ENCODE measurements around the gene WNT11.

Gene WNT11

DNA sequence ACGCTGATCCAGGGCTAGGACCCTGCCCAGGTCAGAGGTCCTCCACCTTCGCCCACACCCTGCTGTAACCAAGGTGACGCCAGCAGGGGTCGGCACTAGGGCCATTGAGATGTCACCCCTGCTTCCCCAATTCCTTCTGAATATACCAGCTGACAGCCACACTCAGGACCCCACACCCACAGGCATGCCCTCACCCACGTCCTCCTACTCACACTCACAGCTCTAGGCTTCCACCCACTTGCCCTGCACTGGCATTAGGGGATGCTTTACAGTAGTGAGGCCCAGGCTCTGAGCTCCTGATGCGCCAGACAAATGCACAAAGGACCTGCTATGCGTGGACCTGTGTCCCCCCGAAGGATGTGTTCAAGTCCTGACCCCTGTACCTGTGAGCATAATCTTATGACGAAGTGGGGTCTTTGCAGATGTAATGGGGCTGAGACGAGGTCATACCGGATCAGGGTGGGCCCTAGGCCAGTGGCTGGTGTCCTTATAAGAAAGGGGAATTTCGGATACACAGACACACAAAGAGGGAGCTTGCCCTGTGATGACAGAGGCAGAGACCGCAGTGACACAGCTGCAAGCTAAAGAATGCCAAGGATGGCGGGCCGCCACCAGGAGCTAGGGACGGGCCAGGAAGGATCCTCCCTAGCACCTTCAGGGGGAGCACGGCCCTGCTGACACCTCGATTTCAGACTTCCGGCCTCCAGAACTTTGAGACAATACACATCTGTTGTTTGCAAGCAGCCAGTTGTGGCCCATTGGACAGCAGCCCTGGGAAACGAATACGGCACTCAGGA lies 11.2 kb downstream of the WNT11 start:
- DNase-seq = no peak
- in situ Hi-C loops (cut with HindIII; ENCODE audit: low pct_ligation_motif_present, low pct_unique_long_range_greater_than_20kb, low sequenced_read_pairs) = no loop called here

DNA sequence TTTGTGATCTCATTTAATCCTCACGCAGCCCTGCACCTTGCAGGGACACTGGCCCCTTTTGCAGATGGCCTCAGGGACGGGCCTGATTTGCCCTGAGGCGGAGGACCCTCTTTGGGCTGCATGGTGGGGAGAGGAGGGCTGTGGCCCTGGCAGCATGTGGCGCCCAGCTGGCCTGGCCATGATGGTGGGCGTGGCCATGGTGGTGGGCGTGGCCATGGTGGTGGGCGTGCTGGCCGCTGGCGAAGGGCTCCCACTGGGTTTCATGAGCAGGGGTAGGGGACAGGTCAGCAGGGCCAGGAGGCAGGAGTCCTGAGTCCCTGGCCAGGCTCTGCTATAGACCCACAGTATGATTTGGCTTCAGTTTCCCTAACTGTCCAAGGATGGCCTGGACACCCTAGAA lies 13.1 kb downstream of the WNT11 start:
- in situ Hi-C loops (cut with HindIII; ENCODE audit: low pct_ligation_motif_present, low pct_unique_long_range_greater_than_20kb, low sequenced_read_pairs) = no loop called here
- DNase-seq = no peak

GRCh38 chr11:76190376-76190775 lies 15.9 kb downstream of the WNT11 start:
- DNase-seq = no peak
- in situ Hi-C loops (cut with HindIII; ENCODE audit: low pct_ligation_motif_present, low pct_unique_long_range_greater_than_20kb, low sequenced_read_pairs) = no loop called here

DNA sequence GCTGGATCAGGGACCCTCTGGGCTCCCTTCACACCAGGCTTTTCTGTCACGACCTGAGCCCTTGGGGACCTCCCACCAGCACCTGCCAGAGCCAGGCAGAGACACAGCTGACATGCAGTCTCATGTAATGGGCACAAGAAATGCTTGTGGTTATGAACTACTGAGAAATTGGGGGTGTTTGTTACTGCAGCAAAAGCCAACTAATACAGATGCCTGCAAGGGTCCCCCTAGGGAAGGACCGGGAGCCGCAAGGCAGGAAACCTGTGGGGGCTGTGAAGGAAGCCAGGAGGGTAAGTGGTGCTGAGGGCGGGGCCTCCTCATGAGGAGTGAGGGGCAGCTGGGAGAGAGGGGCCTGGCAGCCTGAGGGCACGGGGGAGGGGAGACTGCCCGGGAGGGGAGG lies 16.6 kb downstream of the WNT11 start:
- in situ Hi-C loops (cut with HindIII; ENCODE audit: low pct_ligation_motif_present, low pct_unique_long_range_greater_than_20kb, low sequenced_read_pairs) = no loop called here
- no peak for DNase-seq

GRCh38 chr11:76188873-76189272 lies 17.4 kb downstream of the WNT11 start:
- in situ Hi-C loops (cut with HindIII; ENCODE audit: low pct_ligation_motif_present, low pct_unique_long_range_greater_than_20kb, low sequenced_read_pairs) = no loop called here
- DNase-seq = no peak

GRCh38 chr11:76186776-76187279 lies 19.5 kb downstream of the WNT11 start:
- in situ Hi-C loops (cut with HindIII; ENCODE audit: low pct_ligation_motif_present, low pct_unique_long_range_greater_than_20kb, low sequenced_read_pairs) = no loop called here
- no peak for DNase-seq

GRCh38 chr11:76185931-76186401 lies 20.3 kb downstream of the WNT11 start:
- DNase-seq = no peak
- in situ Hi-C loops (cut with HindIII; ENCODE audit: low pct_ligation_motif_present, low pct_unique_long_range_greater_than_20kb, low sequenced_read_pairs) = no loop called here

- in situ Hi-C loops (cut with HindIII; ENCODE audit: low pct_ligation_motif_present, low pct_unique_long_range_greater_than_20kb, low sequenced_read_pairs) = no loop called here
- DNase-seq = no peak
Observed at GRCh38 chr11:76185511-76185910, 20.8 kb downstream of the WNT11 start.

DNA sequence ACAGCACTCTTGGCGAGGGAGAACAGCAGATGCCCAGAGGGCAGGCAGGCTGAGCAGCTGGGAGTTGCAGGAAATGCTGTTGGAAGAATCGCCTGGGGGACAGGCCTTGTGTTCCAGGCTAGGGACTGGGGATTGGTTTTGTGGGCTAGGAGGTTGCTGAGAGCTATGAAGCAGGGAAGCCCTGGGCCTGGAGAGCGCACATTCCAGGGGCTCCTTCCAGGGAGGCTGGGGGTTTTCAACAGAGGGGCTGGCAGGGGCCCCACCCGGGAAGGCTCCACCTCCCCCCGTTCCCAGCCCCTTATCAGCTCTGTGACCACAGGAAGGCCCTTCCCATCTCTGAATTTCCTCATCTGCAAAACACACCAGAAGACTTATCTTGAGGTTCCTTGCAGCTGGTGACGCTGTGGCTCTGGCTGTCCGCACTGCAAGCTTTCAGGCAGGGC lies 21.7 kb downstream of the WNT11 start:
- in situ Hi-C loops (cut with HindIII; ENCODE audit: low pct_ligation_motif_present, low pct_unique_long_range_greater_than_20kb, low sequenced_read_pairs) = no loop called here
- DNase-seq = no peak

DNA sequence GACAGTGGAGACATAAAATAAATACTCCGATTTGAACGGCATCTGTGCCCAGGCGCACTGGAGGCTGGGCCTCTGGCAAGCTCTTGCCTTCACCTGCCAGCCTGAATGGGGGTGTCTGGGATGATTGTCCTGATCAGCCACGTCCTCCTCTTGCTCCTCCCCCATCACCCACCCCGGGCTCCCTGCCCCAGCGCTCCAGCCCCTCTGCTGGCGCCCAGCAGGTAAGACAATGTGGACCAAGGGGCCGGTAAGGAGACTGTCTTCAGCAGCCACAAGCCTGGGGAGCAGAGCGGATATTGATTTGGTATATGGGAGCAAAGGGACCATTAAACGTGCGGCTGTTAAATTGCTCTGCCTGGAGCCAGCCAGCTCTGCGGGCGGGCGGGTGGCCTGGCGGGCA lies 24.9 kb downstream of the WNT11 start:
- in situ Hi-C loops (cut with HindIII; ENCODE audit: low pct_ligation_motif_present, low pct_unique_long_range_greater_than_20kb, low sequenced_read_pairs) = no loop called here
- DNase-seq = no peak

DNA sequence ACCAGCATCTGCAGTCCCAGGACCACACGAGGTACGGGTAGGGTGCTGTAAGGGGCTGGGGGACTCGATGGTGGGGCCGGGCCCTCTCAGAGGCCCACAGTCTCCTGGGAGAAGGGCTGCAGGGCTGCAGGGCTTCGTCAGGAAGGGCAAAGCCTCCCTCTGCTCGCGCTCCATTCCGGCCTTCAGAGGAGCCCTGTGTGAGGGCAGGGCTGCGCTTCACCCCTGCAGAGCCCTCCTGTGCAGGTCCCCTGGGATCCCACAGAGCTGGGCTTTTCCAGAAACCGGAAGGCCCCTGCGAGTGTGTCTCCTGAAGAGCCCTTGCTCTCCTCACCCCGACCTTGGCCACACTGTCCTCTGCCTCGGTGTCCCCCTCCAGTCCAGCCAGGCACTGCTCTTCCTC lies 27.2 kb downstream of the WNT11 start:
- in situ Hi-C loops (cut with HindIII; ENCODE audit: low pct_ligation_motif_present, low pct_unique_long_range_greater_than_20kb, low sequenced_read_pairs) = no loop called here
- DNase-seq = no peak

DNA sequence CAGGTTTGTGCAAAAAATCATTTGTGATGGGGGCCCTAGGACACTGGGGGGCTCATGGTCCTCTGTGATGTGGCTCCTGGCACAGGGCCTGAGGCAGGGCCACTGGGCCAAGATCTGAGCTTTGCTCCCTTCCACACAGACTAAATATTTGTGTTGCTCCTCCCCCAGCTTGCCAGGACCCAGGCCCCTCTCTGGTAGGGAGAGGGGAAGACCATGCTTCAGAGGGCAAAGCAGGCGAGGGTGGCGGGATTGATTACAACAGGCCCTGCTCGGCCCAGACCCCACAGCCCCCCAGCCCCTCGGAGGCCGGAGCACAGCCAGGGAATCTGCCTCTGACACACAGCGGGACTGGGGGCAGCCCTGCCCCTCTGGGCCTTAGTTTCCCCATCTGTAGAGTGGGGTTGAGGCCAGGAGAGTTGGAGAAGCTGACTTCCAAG lies 29.0 kb downstream of the WNT11 start:
- no peak for DNase-seq
- in situ Hi-C loops (cut with HindIII; ENCODE audit: low pct_ligation_motif_present, low pct_unique_long_range_greater_than_20kb, low sequenced_read_pairs) = no loop called here

GRCh38 chr11:76176463-76176862 lies 29.8 kb downstream of the WNT11 start:
- in situ Hi-C loops (cut with HindIII; ENCODE audit: low pct_ligation_motif_present, low pct_unique_long_range_greater_than_20kb, low sequenced_read_pairs) = no loop called here
- no peak for DNase-seq

- no peak for DNase-seq
- in situ Hi-C loops (cut with HindIII; ENCODE audit: low pct_ligation_motif_present, low pct_unique_long_range_greater_than_20kb, low sequenced_read_pairs) = no loop called here
Observed at GRCh38 chr11:76175783-76176182, 30.5 kb downstream of the WNT11 start.

- DNase-seq = no peak
- in situ Hi-C loops (cut with HindIII; ENCODE audit: low pct_ligation_motif_present, low pct_unique_long_range_greater_than_20kb, low sequenced_read_pairs) = no loop called here
Observed at GRCh38 chr11:76174330-76174729, 32.0 kb downstream of the WNT11 start.

DNA sequence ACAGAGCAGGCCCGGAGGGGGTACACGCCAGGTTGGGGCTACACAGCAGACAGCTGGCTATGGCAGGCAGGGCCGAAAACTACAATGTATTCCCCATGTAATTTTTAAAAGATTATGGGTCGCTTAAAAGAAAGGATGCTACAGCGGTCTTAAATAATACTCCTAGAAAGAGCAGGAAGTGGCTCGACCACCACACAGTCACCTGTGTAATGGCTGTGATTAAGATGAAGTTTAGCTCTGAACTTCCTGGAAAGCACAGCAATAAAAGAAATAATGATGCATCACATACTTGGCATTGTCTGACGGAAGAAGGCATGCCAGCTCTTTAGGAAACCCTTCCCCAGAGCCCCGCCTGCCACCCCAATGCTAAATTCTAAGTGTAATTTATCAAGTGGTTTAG lies 32.6 kb downstream of the WNT11 start:
- DNase-seq = no peak
- in situ Hi-C loops (cut with HindIII; ENCODE audit: low pct_ligation_motif_present, low pct_unique_long_range_greater_than_20kb, low sequenced_read_pairs) = no loop called here

DNA sequence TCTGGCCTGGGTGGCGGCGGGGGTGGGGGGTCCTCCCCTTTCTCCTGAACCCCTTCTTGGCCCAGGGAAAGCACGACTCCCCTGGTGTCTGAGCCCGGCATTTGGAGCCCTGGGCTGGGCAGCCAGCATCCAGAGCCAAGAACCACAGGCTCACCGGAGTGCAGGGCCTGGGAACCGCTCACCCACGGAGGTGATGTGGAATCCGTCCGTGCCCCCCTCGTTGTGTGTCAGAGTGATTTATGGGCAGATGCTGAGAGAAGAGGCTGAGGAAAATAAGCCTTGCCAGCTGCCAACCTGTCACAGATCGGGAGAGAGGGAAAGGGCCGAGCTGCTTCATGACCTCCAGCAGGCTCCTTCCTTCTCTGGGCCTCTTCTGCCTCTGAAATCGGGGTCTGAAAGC lies 33.7 kb downstream of the WNT11 start:
- in situ Hi-C loops (cut with HindIII; ENCODE audit: low pct_ligation_motif_present, low pct_unique_long_range_greater_than_20kb, low sequenced_read_pairs) = no loop called here

DNA sequence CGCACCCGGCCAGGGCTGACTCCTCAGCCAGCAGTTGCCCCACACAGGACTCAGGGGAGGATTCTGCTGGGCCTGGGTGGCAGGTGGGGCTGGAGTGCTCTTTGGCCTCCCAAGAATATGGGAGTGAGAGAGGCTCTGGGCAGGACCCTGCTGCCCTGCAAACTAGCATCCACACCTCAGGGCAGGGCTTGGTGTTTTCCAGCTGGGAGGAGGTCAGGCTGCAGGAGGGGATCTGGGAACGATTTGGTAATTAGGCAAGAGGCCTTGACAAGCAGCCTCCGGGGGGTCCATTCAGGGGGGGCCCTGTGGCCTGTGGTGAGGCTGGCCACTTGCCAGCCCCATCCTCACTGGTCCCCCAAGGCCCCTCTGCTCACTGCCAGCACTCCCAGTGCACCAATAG lies 35.8 kb downstream of the WNT11 start:
- no peak for DNase-seq
- in situ Hi-C loops (cut with HindIII; ENCODE audit: low pct_ligation_motif_present, low pct_unique_long_range_greater_than_20kb, low sequenced_read_pairs) = no loop called here

More for the DNA sequence above, 33.7 kb downstream of the WNT11 start:
- DNase-seq = no peak

GRCh38 chr11:76169473-76169896 lies 36.8 kb downstream of the WNT11 start:
- DNase-seq = no peak
- in situ Hi-C loops (cut with HindIII; ENCODE audit: low pct_ligation_motif_present, low pct_unique_long_range_greater_than_20kb, low sequenced_read_pairs) = no loop called here

DNA sequence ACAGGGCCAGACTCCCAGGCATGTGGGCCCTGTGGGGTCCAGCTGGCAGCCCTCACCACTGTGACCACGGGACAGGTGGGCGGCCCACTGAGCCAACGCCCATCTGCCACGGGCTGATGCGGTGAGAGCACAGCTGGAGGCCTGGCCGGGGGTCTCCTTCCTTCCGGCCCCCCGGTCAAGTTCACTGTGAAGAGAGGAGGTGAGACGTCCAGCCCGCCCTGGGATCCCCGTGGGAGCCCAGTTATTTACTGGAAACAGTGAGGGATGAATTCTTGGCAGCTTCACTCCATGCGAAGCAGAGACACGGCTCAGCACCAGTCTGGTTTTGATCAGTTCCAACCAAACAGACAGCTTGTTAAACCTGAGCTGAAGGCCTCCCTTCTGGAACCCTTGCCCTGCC lies 38.7 kb downstream of the WNT11 start:
- in situ Hi-C loops (cut with HindIII; ENCODE audit: low pct_ligation_motif_present, low pct_unique_long_range_greater_than_20kb, low sequenced_read_pairs) = no loop called here
- no peak for DNase-seq
